HG03135 (cell line): ENCODE data around the gene GRAMD1B.
A peak's percentile ranks its signal among the peaks of the same experiment; 100 is the strongest.

Experiments
- ATAC-seq: cut with Tn5 transposase; IDR thresholded peaks from one replicate; pipeline ENCODE4 v1.9.1; 2021; ENCODE audit warnings: mild to moderate bottlenecking, moderate library complexity; ENCODE audit not compliant: unreplicated experiment

The GRAMD1B gene

GRCh38 chr11:123527526-123527925 lies 97.5 kb downstream of the GRAMD1B start:
- no peak for ATAC-seq

GRCh38 chr11:123527947-123528346 lies 97.9 kb downstream of the GRAMD1B start:
- ATAC-seq: no peak

GRCh38 chr11:123531325-123531724 lies 101.3 kb downstream of the GRAMD1B start:
- ATAC-seq: no peak

GRCh38 chr11:123532131-123532530 lies 102.1 kb downstream of the GRAMD1B start:
- no peak for ATAC-seq

- no peak for ATAC-seq
Observed at GRCh38 chr11:123535401-123535800, 105.3 kb downstream of the GRAMD1B start.

GRCh38 chr11:123536690-123537437 lies 106.8 kb downstream of the GRAMD1B start:
- ATAC-seq: no peak

GRCh38 chr11:123537726-123538125 lies 107.7 kb downstream of the GRAMD1B start:
- ATAC-seq: no peak

GRCh38 chr11:123543797-123544196 lies 113.7 kb downstream of the GRAMD1B start:
- no peak for ATAC-seq

GRCh38 chr11:123544631-123545375 lies 114.7 kb downstream of the GRAMD1B start:
- no peak for ATAC-seq

- no peak for ATAC-seq
Observed at GRCh38 chr11:123545726-123546270, 115.7 kb downstream of the GRAMD1B start.

- no peak for ATAC-seq
Observed at GRCh38 chr11:123546515-123546914, 116.4 kb downstream of the GRAMD1B start.

- peak; percentile 83 for ATAC-seq
Observed at GRCh38 chr11:123547180-123547579, 117.1 kb downstream of the GRAMD1B start.

- no peak for ATAC-seq
Observed at GRCh38 chr11:123548774-123549173, 118.7 kb downstream of the GRAMD1B start.

GRCh38 chr11:123549926-123550917 lies 120.2 kb downstream of the GRAMD1B start:
- no peak for ATAC-seq

- no peak for ATAC-seq
Observed at GRCh38 chr11:123551079-123551478, 121.0 kb downstream of the GRAMD1B start.

- ATAC-seq: no peak
Observed at GRCh38 chr11:123556633-123557032, 126.6 kb downstream of the GRAMD1B start.

GRCh38 chr11:123558536-123559315 lies 128.7 kb downstream of the GRAMD1B start:
- ATAC-seq: no peak

GRCh38 chr11:123559523-123559955 lies 129.5 kb downstream of the GRAMD1B start:
- no peak for ATAC-seq

- ATAC-seq: no peak
Observed at GRCh38 chr11:123560006-123560405, 129.9 kb downstream of the GRAMD1B start.

- no peak for ATAC-seq
Observed at GRCh38 chr11:123561431-123561800, 131.3 kb downstream of the GRAMD1B start.
